ENCODE results near the gene WHRN. TPM values are rescaled to one million over a fixed set of nuclear protein-coding genes. Genes with fewer than 3 reads are reported as not detected.

WHRN gene
- total RNA-seq, 1 donor from 2014 or later: 12.2 TPM

GRCh38 chr9:114400772-114401171 lies 104.5 kb downstream of the WHRN start:
- H3K4me1 Mint-ChIP-seq (ENCODE audit: unreplicated experiment): peaks cover 26% of the 10 kb centered on the region
- no peaks in the 10 kb centered on the region for H3K9me3 Mint-ChIP-seq
- H3K27ac Mint-ChIP-seq: no peak overlapping the region
- no peak for DNase-seq (ENCODE audit: extremely low spot score, unreplicated experiment)
- H3K27me3 Mint-ChIP-seq: no peaks in the 10 kb centered on the region
- TF ChIP-seq CTCF (conservative IDR thresholded peaks at IDR 0.05): no peak
- peak overlapping the region; percentile 39 for H3K4me3 Mint-ChIP-seq
- H3K36me3 Mint-ChIP-seq: no peaks in the 10 kb centered on the region

DNA sequence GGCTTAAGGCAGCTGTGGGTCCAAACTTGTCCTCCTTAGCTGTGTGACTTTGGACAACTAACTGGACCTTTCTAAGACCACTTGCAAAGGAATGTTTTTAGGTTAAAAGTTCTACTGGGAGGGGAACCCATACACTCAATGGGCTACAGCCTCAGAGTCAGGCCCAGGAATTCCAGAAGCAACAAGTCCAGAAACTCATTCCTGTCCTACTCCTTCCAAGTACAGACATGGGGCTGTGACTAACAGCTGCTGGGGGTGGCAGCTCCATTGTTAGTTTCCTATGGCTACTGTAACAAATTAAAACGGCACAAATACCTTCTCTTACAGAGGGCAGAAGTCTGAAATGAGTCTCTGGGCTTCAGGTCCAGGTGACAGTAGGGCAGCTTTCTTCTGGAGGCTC lies 105.1 kb downstream of the WHRN start:
- Mint-ChIP-seq H3K4me3 (no peak overlapping the region), H3K9me3 (no peaks in the 10 kb centered on the region), H3K27ac (no peak overlapping the region), H3K36me3 (no peaks in the 10 kb centered on the region), H3K27me3 (no peaks in the 10 kb centered on the region), H3K4me1 (ENCODE audit: unreplicated experiment) (peaks cover 27% of the 10 kb centered on the region)
- DNase-seq (ENCODE audit: extremely low spot score, unreplicated experiment): no peak
- TF ChIP-seq CTCF (conservative IDR thresholded peaks at IDR 0.05): no peak

GRCh38 chr9:114399381-114399780 lies 105.9 kb downstream of the WHRN start:
- Mint-ChIP-seq H3K9me3 (no peaks in the 10 kb centered on the region), H3K27me3 (no peaks in the 10 kb centered on the region), H3K36me3 (no peaks in the 10 kb centered on the region), H3K4me1 (ENCODE audit: unreplicated experiment) (peaks cover 31% of the 10 kb centered on the region), H3K4me3 (peak overlapping the region; percentile 7), H3K27ac (no peak overlapping the region)
- DNase-seq (ENCODE audit: extremely low spot score, unreplicated experiment): no peak
- no peak for TF ChIP-seq CTCF (conservative IDR thresholded peaks at IDR 0.05)

DNA sequence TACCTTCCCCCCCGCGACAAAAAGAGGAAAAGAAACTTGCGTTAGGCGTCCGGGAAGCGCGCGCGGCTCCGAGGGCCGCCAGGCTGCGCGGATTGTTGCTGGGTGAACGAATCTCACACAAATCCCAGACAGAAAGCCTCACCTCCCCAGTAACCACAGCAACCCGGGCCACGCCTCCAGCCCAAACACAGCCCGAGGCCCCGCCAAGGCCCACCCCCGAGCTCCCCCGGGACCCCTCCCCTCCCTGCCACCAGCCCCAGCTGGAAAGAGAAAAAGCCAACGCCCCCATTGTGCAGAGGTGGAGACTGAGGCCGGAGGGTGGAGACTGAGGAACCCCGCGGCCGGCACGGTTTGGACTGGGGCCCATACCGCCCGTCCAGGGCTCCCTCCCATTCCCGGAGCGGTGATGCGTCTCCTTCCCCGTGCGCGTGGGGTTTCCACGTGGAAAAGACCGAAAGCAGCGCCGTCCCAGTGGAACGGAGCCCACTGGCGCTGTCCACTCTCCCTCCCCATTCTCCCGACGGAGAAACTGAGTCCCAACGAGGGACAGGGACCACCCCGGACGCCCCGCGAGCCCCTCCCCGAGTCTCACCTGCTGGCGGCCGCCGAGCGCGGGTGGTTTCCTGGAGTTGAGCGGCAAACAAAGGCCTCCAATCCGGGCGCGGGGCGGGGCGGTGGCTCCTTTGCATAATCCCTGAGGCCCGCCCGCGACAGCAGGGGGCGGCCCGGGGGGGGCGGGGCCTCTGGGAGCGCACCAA lies 107.2 kb downstream of the WHRN start:
- no peak for TF ChIP-seq CTCF (conservative IDR thresholded peaks at IDR 0.05)
- H3K27ac Mint-ChIP-seq: peak overlapping the region; percentile 88
- no peaks in the 10 kb centered on the region for H3K27me3 Mint-ChIP-seq
- no peaks in the 10 kb centered on the region for H3K9me3 Mint-ChIP-seq
- peaks cover 31% of the 10 kb centered on the region for H3K4me1 Mint-ChIP-seq (ENCODE audit: unreplicated experiment)
- H3K4me3 Mint-ChIP-seq: peak overlapping the region; percentile 93
- DNase-seq (ENCODE audit: extremely low spot score, unreplicated experiment): peak; percentile 94
- H3K36me3 Mint-ChIP-seq: no peaks in the 10 kb centered on the region

DNA sequence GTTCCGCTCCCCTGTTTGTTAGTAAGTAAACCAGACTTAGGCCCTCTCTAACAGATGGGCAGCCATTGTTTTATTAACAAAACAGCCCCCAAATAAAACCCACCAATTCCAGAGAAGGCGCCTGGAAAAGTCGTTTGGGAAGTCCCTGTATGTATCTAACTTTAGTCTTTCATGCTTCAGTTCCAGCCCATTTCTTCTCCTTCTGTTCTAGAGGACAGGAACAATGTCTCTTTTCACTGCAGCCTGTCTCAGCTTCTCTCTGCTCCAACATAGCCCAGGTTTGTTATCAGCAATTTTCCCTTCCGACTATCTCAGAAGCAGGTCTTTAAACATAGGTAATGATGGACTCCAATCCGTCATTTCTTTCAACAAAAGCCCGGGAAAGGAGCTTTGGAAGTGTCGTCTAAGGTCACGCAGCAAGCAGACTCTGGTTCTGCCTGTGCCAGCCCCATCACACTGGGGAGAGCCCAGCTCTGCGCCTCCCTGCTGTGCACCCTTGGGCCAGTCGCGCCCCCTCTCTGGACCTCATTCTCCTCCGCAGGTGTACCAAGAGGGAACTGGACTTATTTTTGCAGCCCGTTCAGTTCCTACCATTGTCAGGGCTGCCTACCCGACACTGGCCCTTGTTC lies 107.9 kb downstream of the WHRN start:
- H3K27me3 Mint-ChIP-seq: no peaks in the 10 kb centered on the region
- DNase-seq (ENCODE audit: extremely low spot score, unreplicated experiment): no peak

More for the DNA sequence above, 107.9 kb downstream of the WHRN start:
- peak overlapping the region; percentile 88 for H3K27ac Mint-ChIP-seq
- H3K9me3 Mint-ChIP-seq: no peaks in the 10 kb centered on the region
- peaks cover 37% of the 10 kb centered on the region for H3K4me1 Mint-ChIP-seq (ENCODE audit: unreplicated experiment)
- H3K4me3 Mint-ChIP-seq: peak overlapping the region; percentile 93
- TF ChIP-seq CTCF (conservative IDR thresholded peaks at IDR 0.05): no peak
- H3K36me3 Mint-ChIP-seq: no peaks in the 10 kb centered on the region
